GM23338 (cell line): ENCODE measurements around the gene TSPAN32. TPM values are rescaled to one million over a fixed set of nuclear protein-coding genes. Genes with fewer than 3 reads are reported as not detected.

Experiments used
- ATAC-seq: fragments of 200-7000 bp; cut with Tn5 transposase; 3 replicates; pipeline ENCODE4 v1.9.1; 2020
- DNase-seq: peaks from one replicate; pipeline ENCODE4 v3.0.0-alpha.2; 2015; ENCODE audit warnings: low spot score
- H2AFZ ChIP-seq: fragments of 200-600 bp; sonication (generic); 2 replicates; pipeline ENCODE4 v1.8.0; 2016; ENCODE audit warnings: antibody characterized with exemption, mild to moderate bottlenecking, moderate library complexity
- H3F3A ChIP-seq: fragments of 200-600 bp; sonication (generic); replicated peaks from 2 replicates; pipeline ENCODE4 v1.8.0; 2017; ENCODE audit warnings: antibody characterized with exemption, mixed run types, low read depth
- H3K27ac ChIP-seq: fragments of 200-600 bp; sonication (generic); 2 replicates; pipeline ENCODE4 v1.6.1; 2016; ENCODE audit warnings: low read depth
- H3K27me3 ChIP-seq: fragments of 200-600 bp; sonication (generic); 2 replicates; pipeline ENCODE4 v1.8.0; 2016; ENCODE audit warnings: mild to moderate bottlenecking, mixed run types, moderate library complexity; ENCODE audit not compliant: insufficient read depth
- H3K36me3 ChIP-seq: fragments of 200-600 bp; sonication (generic); 2 replicates; pipeline ENCODE4 v1.8.0; 2016; ENCODE audit warnings: mild to moderate bottlenecking; ENCODE audit not compliant: insufficient read depth
- H3K4me1 ChIP-seq: fragments of 200-600 bp; sonication (generic); 2 replicates; pipeline ENCODE4 v1.8.0; 2016; ENCODE audit warnings: mild to moderate bottlenecking, moderate library complexity; ENCODE audit not compliant: insufficient read depth
- H3K4me2 ChIP-seq: fragments of 200-600 bp; sonication (generic); 2 replicates; pipeline ENCODE4 v1.7.1; 2017; ENCODE audit warnings: mixed run types
- H3K4me3 ChIP-seq: fragments of 200-600 bp; sonication (generic); 2 replicates; pipeline ENCODE4 v1.6.1; 2016; ENCODE audit warnings: mixed run types
- H3K79me2 ChIP-seq: fragments of 200-600 bp; sonication (generic); replicated peaks from 2 replicates; pipeline ENCODE4 v1.8.0; 2017; ENCODE audit warnings: mild to moderate bottlenecking; ENCODE audit not compliant: insufficient read depth
- H3K9me2 ChIP-seq: fragments of 200-600 bp; sonication (generic); 2 replicates; pipeline ENCODE4 v1.8.0; 2017; ENCODE audit not compliant: insufficient read depth
- H4K20me1 ChIP-seq: fragments of 200-600 bp; sonication (generic); replicated peaks from 2 replicates; pipeline ENCODE4 v1.8.0; 2017; ENCODE audit warnings: mild to moderate bottlenecking; ENCODE audit not compliant: insufficient read depth
- H3K27ac Mint-ChIP-seq: 2 replicates; pipeline ENCODE4 v1.8.0; 2020; ENCODE audit warnings: inconsistent platforms, mild to moderate bottlenecking, moderate library complexity, mixed read lengths
- H3K27me3 Mint-ChIP-seq: 3 replicates; pipeline ENCODE4 v1.8.0; 2022; ENCODE audit warnings: low read depth, mild to moderate bottlenecking, moderate library complexity, mixed read lengths, inconsistent platforms; ENCODE audit not compliant: insufficient read depth, poor library complexity
- H3K36me3 Mint-ChIP-seq: 3 replicates; pipeline ENCODE4 v1.8.0; 2021; ENCODE audit warnings: low read depth, mild to moderate bottlenecking, inconsistent platforms, moderate library complexity, mixed read lengths
- H3K4me1 Mint-ChIP-seq: 3 replicates; pipeline ENCODE4 v1.8.0; 2020; ENCODE audit warnings: mild to moderate bottlenecking, inconsistent platforms, mixed read lengths
- H3K4me3 Mint-ChIP-seq: 3 replicates; pipeline ENCODE4 v1.8.0; 2021; ENCODE audit warnings: moderate library complexity, mild to moderate bottlenecking, inconsistent platforms, mixed read lengths
- H3K9me3 Mint-ChIP-seq: 3 replicates; pipeline ENCODE4 v1.8.0; 2020; ENCODE audit warnings: moderate library complexity, mild to moderate bottlenecking, inconsistent platforms, mixed read lengths
- CREB1 ChIP-seq: fragments of 250-450 bp; sonication (Bioruptor Pico); IDR thresholded peaks from 2 replicates; pipeline ENCODE4 v1.5.0; 2020; ENCODE audit warnings: low read depth, mild to moderate bottlenecking, moderate library complexity
- EZH2 ChIP-seq: fragments of 200-600 bp; sonication (generic); IDR thresholded peaks from one replicate; pipeline ENCODE4 v1.8.0; 2017; ENCODE audit warnings: antibody characterized with exemption, mild to moderate bottlenecking, low read depth; ENCODE audit not compliant: unreplicated experiment
- EZH2phosphoT487 ChIP-seq: fragments of 200-600 bp; sonication (generic); IDR thresholded peaks from one replicate; pipeline ENCODE4 v1.8.1; 2018; ENCODE audit warnings: antibody characterized with exemption; ENCODE audit not compliant: unreplicated experiment
- JUNB ChIP-seq: IDR thresholded peaks from one replicate; pipeline ENCODE4 v1.6.1; 2016; ENCODE audit warnings: antibody characterized with exemption; ENCODE audit not compliant: unreplicated experiment
- NANOG ChIP-seq: IDR thresholded peaks from 2 replicates; pipeline ENCODE4 v1.6.1; 2016; ENCODE audit warnings: antibody characterized with exemption, borderline replicate concordance
- POLR2AphosphoS5 ChIP-seq: IDR thresholded peaks from 2 replicates; pipeline ENCODE4 v1.6.1; 2016; ENCODE audit warnings: antibody characterized with exemption, low read depth
- STAT1 ChIP-seq: IDR thresholded peaks from one replicate; pipeline ENCODE4 v1.6.1; 2016; ENCODE audit warnings: antibody characterized with exemption; ENCODE audit not compliant: unreplicated experiment
- ZNF114 ChIP-seq: fragments of 250-450 bp; sonication (Bioruptor Pico); IDR thresholded peaks from 2 replicates; pipeline ENCODE4 v1.5.0; 2020; ENCODE audit warnings: mild to moderate bottlenecking, moderate library complexity
- ZNF331 ChIP-seq: fragments of 250-450 bp; sonication (Bioruptor Pico); IDR thresholded peaks from 2 replicates; pipeline ENCODE4 v1.5.0; 2020; ENCODE audit warnings: low read depth, mild to moderate bottlenecking, moderate library complexity
- polyA plus RNA-seq: library from polyadenylated mRNA; unstranded; fragments of >200 nt; fragmentation: Nextera tagmentation; extraction: Ambion mirVana; gene quantifications from 2 replicates; pipeline ENCODE4 v1.2.1, GENCODE V29; 2016
- total RNA-seq: library from RNA; depleted of rRNA; stranded (reverse); fragments of >200 nt; shearing (Covaris generic); gene quantifications from 2 replicates; pipeline ENCODE4 v1.2.3, GENCODE V29; 2014
- TF ChIP-seq, protein P1 (sequence below), 2 experiments: fragments of 200-600 bp in 1 of 2; sonication (generic) in 1 of 2; conservative IDR thresholded peaks; 2 replicates each; pipeline versions ENCODE4 v1.5.1 to v1.6.1; 2016 to 2017; ENCODE audit warnings: antibody characterized with exemption in 2 of 2, low read depth in 2 of 2, mild to moderate bottlenecking in 2 of 2, moderate library complexity in 1 of 2
- TF ChIP-seq, protein P2 (sequence below): IDR thresholded peaks from one replicate; pipeline ENCODE4 v1.6.1; 2018; ENCODE audit warnings: antibody characterized with exemption; ENCODE audit not compliant: unreplicated experiment
- TF ChIP-seq, protein P3 (sequence below): fragments of 250-450 bp; sonication (Bioruptor Pico); IDR thresholded peaks from 2 replicates; pipeline ENCODE4 v1.5.0; 2020; ENCODE audit warnings: mild to moderate bottlenecking, moderate library complexity
- TF ChIP-seq, protein P4 (sequence below): IDR thresholded peaks from 2 replicates; pipeline ENCODE4 v1.6.1; 2016; ENCODE audit warnings: antibody characterized with exemption

The TSPAN32 gene
- total and polyA plus RNA-seq, 2 experiments from 2014 or later: not detected

DNA sequence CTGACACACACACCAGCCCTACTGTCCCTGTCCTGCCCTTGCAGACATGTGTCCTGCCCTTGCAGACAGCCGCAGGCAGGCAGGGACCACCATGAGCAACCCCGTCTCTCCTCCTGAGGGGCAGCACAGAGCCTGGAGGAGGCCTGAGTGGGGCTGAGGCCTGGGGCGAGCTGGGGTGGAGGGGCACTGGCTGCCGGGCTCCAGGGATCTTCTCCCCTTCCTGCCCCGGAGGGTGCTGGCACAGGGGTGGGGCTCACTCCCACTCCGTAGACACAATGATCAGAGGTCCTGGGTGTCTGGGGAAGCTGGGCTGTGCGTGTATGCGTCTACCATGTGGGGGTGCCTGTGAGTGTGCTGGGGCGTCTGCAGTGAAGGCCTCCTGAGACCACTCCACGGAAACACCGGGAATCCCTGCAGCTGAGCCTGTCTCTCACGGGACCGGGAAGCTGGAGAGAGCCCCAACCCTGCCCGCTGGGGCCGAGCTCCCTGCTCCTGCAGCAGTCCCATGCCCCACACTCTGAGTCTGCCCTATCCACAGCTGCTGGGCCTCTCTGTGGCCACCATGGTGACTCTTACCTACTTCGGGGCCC is 588 bp downstream of the TSPAN32 start:
- no peak overlapping the region for H3K27ac Mint-ChIP-seq
- H2AFZ ChIP-seq: no peak overlapping the region
- no peaks in the 10 kb centered on the region for H3K27me3 ChIP-seq
- H3K27me3 Mint-ChIP-seq: peaks cover 6% of the 10 kb centered on the region
- no peaks in the 10 kb centered on the region for H4K20me1 ChIP-seq
- H3K36me3 ChIP-seq: no peaks in the 10 kb centered on the region
- DNase-seq: no peak
- H3K9me3 Mint-ChIP-seq: no peaks in the 10 kb centered on the region
- H3F3A ChIP-seq: no peaks in the 10 kb centered on the region
- no peak overlapping the region for H3K27ac ChIP-seq
- H3K9me2 ChIP-seq: no peaks in the 10 kb centered on the region
- no peak for TF ChIP-seq JUNB
- TF ChIP-seq ZNF114: no peak
- TF ChIP-seq NANOG: no peak
- TF ChIP-seq, protein P1, sequence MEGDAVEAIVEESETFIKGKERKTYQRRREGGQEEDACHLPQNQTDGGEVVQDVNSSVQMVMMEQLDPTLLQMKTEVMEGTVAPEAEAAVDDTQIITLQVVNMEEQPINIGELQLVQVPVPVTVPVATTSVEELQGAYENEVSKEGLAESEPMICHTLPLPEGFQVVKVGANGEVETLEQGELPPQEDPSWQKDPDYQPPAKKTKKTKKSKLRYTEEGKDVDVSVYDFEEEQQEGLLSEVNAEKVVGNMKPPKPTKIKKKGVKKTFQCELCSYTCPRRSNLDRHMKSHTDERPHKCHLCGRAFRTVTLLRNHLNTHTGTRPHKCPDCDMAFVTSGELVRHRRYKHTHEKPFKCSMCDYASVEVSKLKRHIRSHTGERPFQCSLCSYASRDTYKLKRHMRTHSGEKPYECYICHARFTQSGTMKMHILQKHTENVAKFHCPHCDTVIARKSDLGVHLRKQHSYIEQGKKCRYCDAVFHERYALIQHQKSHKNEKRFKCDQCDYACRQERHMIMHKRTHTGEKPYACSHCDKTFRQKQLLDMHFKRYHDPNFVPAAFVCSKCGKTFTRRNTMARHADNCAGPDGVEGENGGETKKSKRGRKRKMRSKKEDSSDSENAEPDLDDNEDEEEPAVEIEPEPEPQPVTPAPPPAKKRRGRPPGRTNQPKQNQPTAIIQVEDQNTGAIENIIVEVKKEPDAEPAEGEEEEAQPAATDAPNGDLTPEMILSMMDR (conservative IDR thresholded peaks at IDR 0.05; ENCODE audit: low read depth in 2 of 2): no peak
- no peak for TF ChIP-seq EZH2
- TF ChIP-seq POLR2AphosphoS5: no peak
- TF ChIP-seq STAT1: no peak
- TF ChIP-seq, protein P2, sequence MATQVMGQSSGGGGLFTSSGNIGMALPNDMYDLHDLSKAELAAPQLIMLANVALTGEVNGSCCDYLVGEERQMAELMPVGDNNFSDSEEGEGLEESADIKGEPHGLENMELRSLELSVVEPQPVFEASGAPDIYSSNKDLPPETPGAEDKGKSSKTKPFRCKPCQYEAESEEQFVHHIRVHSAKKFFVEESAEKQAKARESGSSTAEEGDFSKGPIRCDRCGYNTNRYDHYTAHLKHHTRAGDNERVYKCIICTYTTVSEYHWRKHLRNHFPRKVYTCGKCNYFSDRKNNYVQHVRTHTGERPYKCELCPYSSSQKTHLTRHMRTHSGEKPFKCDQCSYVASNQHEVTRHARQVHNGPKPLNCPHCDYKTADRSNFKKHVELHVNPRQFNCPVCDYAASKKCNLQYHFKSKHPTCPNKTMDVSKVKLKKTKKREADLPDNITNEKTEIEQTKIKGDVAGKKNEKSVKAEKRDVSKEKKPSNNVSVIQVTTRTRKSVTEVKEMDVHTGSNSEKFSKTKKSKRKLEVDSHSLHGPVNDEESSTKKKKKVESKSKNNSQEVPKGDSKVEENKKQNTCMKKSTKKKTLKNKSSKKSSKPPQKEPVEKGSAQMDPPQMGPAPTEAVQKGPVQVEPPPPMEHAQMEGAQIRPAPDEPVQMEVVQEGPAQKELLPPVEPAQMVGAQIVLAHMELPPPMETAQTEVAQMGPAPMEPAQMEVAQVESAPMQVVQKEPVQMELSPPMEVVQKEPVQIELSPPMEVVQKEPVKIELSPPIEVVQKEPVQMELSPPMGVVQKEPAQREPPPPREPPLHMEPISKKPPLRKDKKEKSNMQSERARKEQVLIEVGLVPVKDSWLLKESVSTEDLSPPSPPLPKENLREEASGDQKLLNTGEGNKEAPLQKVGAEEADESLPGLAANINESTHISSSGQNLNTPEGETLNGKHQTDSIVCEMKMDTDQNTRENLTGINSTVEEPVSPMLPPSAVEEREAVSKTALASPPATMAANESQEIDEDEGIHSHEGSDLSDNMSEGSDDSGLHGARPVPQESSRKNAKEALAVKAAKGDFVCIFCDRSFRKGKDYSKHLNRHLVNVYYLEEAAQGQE: no peak
- no peak for TF ChIP-seq ZNF331 (CRISPR knock-in tag)
- TF ChIP-seq, protein P3, sequence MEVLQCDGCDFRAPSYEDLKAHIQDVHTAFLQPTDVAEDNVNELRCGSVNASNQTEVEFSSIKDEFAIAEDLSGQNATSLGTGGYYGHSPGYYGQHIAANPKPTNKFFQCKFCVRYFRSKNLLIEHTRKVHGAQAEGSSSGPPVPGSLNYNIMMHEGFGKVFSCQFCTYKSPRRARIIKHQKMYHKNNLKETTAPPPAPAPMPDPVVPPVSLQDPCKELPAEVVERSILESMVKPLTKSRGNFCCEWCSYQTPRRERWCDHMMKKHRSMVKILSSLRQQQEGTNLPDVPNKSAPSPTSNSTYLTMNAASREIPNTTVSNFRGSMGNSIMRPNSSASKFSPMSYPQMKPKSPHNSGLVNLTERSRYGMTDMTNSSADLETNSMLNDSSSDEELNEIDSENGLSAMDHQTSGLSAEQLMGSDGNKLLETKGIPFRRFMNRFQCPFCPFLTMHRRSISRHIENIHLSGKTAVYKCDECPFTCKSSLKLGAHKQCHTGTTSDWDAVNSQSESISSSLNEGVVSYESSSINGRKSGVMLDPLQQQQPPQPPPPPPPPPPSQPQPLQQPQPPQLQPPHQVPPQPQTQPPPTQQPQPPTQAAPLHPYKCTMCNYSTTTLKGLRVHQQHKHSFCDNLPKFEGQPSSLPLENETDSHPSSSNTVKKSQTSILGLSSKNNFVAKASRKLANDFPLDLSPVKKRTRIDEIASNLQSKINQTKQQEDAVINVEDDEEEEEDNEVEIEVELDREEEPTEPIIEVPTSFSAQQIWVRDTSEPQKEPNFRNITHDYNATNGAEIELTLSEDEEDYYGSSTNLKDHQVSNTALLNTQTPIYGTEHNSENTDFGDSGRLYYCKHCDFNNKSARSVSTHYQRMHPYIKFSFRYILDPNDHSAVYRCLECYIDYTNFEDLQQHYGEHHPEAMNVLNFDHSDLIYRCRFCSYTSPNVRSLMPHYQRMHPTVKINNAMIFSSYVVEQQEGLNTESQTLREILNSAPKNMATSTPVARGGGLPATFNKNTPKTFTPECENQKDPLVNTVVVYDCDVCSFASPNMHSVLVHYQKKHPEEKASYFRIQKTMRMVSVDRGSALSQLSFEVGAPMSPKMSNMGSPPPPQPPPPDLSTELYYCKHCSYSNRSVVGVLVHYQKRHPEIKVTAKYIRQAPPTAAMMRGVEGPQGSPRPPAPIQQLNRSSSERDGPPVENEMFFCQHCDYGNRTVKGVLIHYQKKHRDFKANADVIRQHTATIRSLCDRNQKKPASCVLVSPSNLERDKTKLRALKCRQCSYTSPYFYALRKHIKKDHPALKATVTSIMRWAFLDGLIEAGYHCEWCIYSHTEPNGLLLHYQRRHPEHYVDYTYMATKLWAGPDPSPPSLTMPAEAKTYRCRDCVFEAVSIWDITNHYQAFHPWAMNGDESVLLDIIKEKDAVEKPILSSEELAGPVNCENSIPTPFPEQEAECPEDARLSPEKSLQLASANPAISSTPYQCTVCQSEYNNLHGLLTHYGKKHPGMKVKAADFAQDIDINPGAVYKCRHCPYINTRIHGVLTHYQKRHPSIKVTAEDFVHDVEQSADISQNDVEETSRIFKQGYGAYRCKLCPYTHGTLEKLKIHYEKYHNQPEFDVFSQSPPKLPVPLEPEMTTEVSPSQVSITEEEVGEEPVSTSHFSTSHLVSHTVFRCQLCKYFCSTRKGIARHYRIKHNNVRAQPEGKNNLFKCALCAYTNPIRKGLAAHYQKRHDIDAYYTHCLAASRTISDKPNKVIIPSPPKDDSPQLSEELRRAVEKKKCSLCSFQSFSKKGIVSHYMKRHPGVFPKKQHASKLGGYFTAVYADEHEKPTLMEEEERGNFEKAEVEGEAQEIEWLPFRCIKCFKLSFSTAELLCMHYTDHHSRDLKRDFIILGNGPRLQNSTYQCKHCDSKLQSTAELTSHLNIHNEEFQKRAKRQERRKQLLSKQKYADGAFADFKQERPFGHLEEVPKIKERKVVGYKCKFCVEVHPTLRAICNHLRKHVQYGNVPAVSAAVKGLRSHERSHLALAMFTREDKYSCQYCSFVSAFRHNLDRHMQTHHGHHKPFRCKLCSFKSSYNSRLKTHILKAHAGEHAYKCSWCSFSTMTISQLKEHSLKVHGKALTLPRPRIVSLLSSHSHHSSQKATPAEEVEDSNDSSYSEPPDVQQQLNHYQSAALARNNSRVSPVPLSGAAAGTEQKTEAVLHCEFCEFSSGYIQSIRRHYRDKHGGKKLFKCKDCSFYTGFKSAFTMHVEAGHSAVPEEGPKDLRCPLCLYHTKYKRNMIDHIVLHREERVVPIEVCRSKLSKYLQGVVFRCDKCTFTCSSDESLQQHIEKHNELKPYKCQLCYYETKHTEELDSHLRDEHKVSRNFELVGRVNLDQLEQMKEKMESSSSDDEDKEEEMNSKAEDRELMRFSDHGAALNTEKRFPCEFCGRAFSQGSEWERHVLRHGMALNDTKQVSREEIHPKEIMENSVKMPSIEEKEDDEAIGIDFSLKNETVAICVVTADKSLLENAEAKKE (CRISPR knock-in tag): no peak
- TF ChIP-seq CREB1 (CRISPR knock-in tag): no peak
- no peak for TF ChIP-seq EZH2phosphoT487
- TF ChIP-seq, protein P4, sequence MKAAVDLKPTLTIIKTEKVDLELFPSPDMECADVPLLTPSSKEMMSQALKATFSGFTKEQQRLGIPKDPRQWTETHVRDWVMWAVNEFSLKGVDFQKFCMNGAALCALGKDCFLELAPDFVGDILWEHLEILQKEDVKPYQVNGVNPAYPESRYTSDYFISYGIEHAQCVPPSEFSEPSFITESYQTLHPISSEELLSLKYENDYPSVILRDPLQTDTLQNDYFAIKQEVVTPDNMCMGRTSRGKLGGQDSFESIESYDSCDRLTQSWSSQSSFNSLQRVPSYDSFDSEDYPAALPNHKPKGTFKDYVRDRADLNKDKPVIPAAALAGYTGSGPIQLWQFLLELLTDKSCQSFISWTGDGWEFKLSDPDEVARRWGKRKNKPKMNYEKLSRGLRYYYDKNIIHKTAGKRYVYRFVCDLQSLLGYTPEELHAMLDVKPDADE: no peak
- H3K4me2 ChIP-seq: no peak overlapping the region
- no peak overlapping the region for H3K4me3 ChIP-seq
- H3K79me2 ChIP-seq: no peaks in the 10 kb centered on the region
- no peak for ATAC-seq
- no peaks in the 10 kb centered on the region for H3K36me3 Mint-ChIP-seq
- no peak overlapping the region for H3K4me3 Mint-ChIP-seq
- H3K4me1 ChIP-seq: no peaks in the 10 kb centered on the region
- peaks cover 6% of the 10 kb centered on the region for H3K4me1 Mint-ChIP-seq
